SU-DHL-6 (cell line): Measurements from ENCODE around the gene TRIM63.

Experiments
- EZH2phosphoT487 ChIP-seq: fragments of 200-600 bp; sonication (generic), shearing (Covaris generic); conservative IDR thresholded peaks from 2 replicates; pipeline ENCODE4 v1.6.1; 2018; ENCODE audit warnings: mild to moderate bottlenecking, antibody characterized with exemption, low read length, moderate library complexity, mixed read lengths
- TF ChIP-seq, protein P1 (sequence below): fragments of 200-600 bp; sonication (generic); IDR thresholded peaks from one replicate; pipeline ENCODE4 v1.5.1; 2017; ENCODE audit warnings: antibody characterized with exemption, mild to moderate bottlenecking, low read length, moderate library complexity; ENCODE audit not compliant: insufficient read depth, poor library complexity, severe bottlenecking

DNA sequence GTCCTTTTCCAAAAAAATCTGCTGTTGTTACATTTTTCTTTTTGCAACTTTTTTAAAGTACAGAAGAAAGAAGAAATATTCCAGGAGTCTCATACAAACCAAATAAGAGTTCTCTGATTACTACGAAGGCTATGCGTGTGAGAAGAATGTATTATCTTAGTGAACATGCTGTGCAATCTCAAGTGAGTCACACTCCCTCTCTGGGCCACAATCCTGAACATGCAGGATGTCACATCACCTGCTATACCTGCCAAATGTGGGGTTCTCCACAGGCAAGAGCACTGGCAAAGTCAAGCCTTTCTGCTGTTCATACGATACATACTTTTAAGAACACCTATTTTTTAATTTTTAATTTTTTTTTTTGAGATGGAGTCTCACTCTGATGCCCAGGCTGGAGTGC is 21.7 kb upstream of the TRIM63 start:
- TF ChIP-seq, protein P1, sequence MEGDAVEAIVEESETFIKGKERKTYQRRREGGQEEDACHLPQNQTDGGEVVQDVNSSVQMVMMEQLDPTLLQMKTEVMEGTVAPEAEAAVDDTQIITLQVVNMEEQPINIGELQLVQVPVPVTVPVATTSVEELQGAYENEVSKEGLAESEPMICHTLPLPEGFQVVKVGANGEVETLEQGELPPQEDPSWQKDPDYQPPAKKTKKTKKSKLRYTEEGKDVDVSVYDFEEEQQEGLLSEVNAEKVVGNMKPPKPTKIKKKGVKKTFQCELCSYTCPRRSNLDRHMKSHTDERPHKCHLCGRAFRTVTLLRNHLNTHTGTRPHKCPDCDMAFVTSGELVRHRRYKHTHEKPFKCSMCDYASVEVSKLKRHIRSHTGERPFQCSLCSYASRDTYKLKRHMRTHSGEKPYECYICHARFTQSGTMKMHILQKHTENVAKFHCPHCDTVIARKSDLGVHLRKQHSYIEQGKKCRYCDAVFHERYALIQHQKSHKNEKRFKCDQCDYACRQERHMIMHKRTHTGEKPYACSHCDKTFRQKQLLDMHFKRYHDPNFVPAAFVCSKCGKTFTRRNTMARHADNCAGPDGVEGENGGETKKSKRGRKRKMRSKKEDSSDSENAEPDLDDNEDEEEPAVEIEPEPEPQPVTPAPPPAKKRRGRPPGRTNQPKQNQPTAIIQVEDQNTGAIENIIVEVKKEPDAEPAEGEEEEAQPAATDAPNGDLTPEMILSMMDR, result no peak
- TF ChIP-seq EZH2phosphoT487, result no peak
